Activated CD4-positive, CD25-positive, alpha-beta regulatory T cell treated with anti-CD3 and anti-CD28 coated beads, Interleukin-2, amount 50 U/mL, for 16 hours (primary cell): Measurements from ENCODE around the gene MYH6.

Source experiments
- DNase-seq: peaks from one replicate; pipeline ENCODE4 v3.0.0-alpha.2; 2020; ENCODE audit warnings: low read depth, low spot score

MYH6 gene

GRCh38 chr14:23358553-23359166 lies 49.4 kb downstream of the MYH6 start:
- DNase-seq, result no peak

- DNase-seq, result no peak
Observed at GRCh38 chr14:23358042-23358441, 50.0 kb downstream of the MYH6 start.

GRCh38 chr14:23357261-23357660 lies 50.8 kb downstream of the MYH6 start:
- no peak for DNase-seq

- no peak for DNase-seq
Observed at GRCh38 chr14:23356662-23357061, 51.4 kb downstream of the MYH6 start.

GRCh38 chr14:23355871-23356435 lies 52.1 kb downstream of the MYH6 start:
- no peak for DNase-seq

GRCh38 chr14:23354990-23355389 lies 53.1 kb downstream of the MYH6 start:
- DNase-seq, result no peak

- DNase-seq, result no peak
Observed at GRCh38 chr14:23353433-23353780, 54.7 kb downstream of the MYH6 start.

- no peak for DNase-seq
Observed at GRCh38 chr14:23352506-23353432, 55.3 kb downstream of the MYH6 start, which contains the start of gene SLC22A17. SLC22A17 (minus strand) TSS chr14:23352887.

- DNase-seq, result no peak
Observed at GRCh38 chr14:23351681-23352505, 56.2 kb downstream of the MYH6 start.

GRCh38 chr14:23349156-23349845 lies 58.8 kb downstream of the MYH6 start:
- no peak for DNase-seq

GRCh38 chr14:23348297-23348655 lies 59.8 kb downstream of the MYH6 start:
- no peak for DNase-seq

GRCh38 chr14:23347406-23348296 lies 60.4 kb downstream of the MYH6 start:
- no peak for DNase-seq

- DNase-seq, result no peak
Observed at GRCh38 chr14:23346693-23347405, 61.2 kb downstream of the MYH6 start.

- no peak for DNase-seq
Observed at GRCh38 chr14:23345987-23346692, 61.9 kb downstream of the MYH6 start.

GRCh38 chr14:23344481-23344880 lies 63.6 kb downstream of the MYH6 start:
- no peak for DNase-seq

GRCh38 chr14:23339506-23340268 lies 68.4 kb downstream of the MYH6 start:
- DNase-seq, result no peak

GRCh38 chr14:23335623-23336022 lies 72.5 kb downstream of the MYH6 start:
- no peak for DNase-seq
